Esophagus muscularis mucosa (tissue), 4 donors: ENCODE results near the gene DIP2C. TPM values are rescaled to one million over a fixed set of nuclear protein-coding genes. Genes with fewer than 3 reads are reported as not detected.

Source experiments
- DNase-seq: peaks from one replicate; pipeline ENCODE4 v3.0.0-alpha.2; 2017; ENCODE audit errors: extremely low spot score
- H3K27ac ChIP-seq, 4 donors: fragments of 200-600 bp; sonication (generic); replicated peaks in 1 of 4; 1 replicate in 3 of 4; 2 replicates in 1 of 4; pipeline ENCODE4 v1.5.1; 2016 to 2019; ENCODE audit warnings: mild to moderate bottlenecking in 1 of 4
- H3K27me3 ChIP-seq, 4 donors: fragments of 200-600 bp; sonication (generic); one replicate each; pipeline versions ENCODE4 v1.5.1 to v1.6.0; 2016 to 2019
- H3K36me3 ChIP-seq, 4 donors: fragments of 200-600 bp; sonication (generic); one replicate each; pipeline ENCODE4 v1.5.1; 2016 to 2019
- H3K4me1 ChIP-seq, 4 donors: fragments of 200-600 bp; sonication (generic); one replicate each; pipeline ENCODE4 v1.5.1; 2016 to 2019
- H3K4me3 ChIP-seq, 4 donors: fragments of 200-600 bp; sonication (generic); 1 replicate in 2 of 4; 2 replicates in 2 of 4; pipeline ENCODE4 v1.5.1; 2016 to 2019; ENCODE audit warnings: mild to moderate bottlenecking in 4 of 4, moderate library complexity in 1 of 4
- H3K9me3 ChIP-seq, 4 donors: fragments of 200-600 bp; sonication (generic); 1 replicate in 3 of 4; 2 replicates in 1 of 4; pipeline ENCODE4 v1.5.1; 2016 to 2019
- EP300 ChIP-seq: sonication (generic); formaldehyde crosslinking; IDR thresholded peaks from one replicate; pipeline ENCODE4 v1.6.1; 2017; ENCODE audit warnings: antibody characterized with exemption
- POLR2A ChIP-seq: fragments of 450-650 bp; IDR thresholded peaks from one replicate; pipeline ENCODE4 v1.6.1; 2017; ENCODE audit warnings: antibody characterized with exemption, moderate library complexity, mild to moderate bottlenecking, low read depth
- POLR2AphosphoS5 ChIP-seq, 2 donors: sonication (generic); formaldehyde crosslinking; IDR thresholded peaks; one replicate each; pipeline ENCODE4 v1.6.1; 2017; ENCODE audit warnings: antibody characterized with exemption in 2 of 2
- WGBS: methylation state at CpG from one replicate; pipeline ENCODE4 v1.1.5; 2018; 5-methylcytosine and 5-hydroxymethylcytosine counted together
- intact Hi-C: fragments of 100-400 bp; cut with DNase I; formaldehyde crosslinking; loops from one replicate; pipeline ENCODE4 v1.15.1; 2023
- total RNA-seq, 4 donors: library from RNA; depleted of rRNA; stranded (reverse); fragments of >200 nt; gene quantifications; one replicate each; pipeline versions ENCODE4 v1.1.0 to v1.2.1, GENCODE V29; 2016
- TF ChIP-seq, protein P1 (sequence below), 3 experiments: fragments of 200-600 bp in 2 of 3; fragments of 450-650 bp in 1 of 3; sonication (generic) in 2 of 3; IDR thresholded peaks; one replicate each; pipeline ENCODE4 v1.5.1; 2017 to 2019; ENCODE audit warnings: antibody characterized with exemption in 3 of 3, mild to moderate bottlenecking in 2 of 3, moderate library complexity in 1 of 3

The DIP2C gene
- total RNA-seq, 4 donors from 2014 or later: 38.6 to 66.4 (median 55.7) TPM

DNA sequence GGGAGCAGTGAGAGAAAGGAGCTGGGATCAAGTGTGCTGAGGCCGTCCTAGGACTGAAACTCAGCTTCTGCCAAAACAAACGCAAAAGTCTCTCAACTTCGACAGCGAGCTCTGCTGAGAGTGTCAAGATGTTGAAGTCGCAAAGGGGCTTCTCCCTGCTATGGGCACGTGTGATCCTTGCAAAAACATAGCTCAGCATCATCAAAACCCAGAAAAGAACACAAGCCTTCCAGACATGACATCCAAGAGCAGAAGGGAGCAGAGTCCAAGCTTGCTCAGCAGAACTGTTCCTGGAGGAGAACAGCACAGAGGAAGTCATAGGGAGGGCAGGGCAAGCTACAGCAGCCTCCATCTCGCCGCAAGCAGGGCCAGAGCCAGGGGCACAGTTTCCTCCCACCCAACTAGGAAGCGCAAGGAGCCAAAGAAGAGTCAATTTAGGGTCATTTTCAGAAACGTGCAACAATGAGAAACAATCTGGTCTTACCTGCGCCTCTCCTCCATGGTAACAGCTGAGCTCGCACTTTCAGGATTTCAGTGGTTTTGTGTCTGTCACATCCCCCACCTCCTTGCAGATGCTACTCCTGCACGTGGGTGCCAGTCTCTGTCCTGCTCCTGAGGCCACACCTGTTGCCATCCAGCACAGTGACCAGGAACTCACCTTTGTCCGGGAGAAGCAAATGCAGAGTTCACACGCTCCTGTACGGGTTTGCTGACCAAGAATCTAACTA is 113.9 kb downstream of the DIP2C start:
- WGBS: 49% methylated on average over 16 of the region's 16 CpGs
- H3K36me3 ChIP-seq: no peaks in the 10 kb centered on the region
- intact Hi-C loops: no loop called here
- no peak for DNase-seq
- no peak overlapping the region for H3K4me3 ChIP-seq
- H3K27ac ChIP-seq: peak overlapping the region in 2 of 4 donors; percentile 12 to 19
- H3K27me3 ChIP-seq: no peaks in the 10 kb centered on the region
- no peaks in the 10 kb centered on the region for H3K9me3 ChIP-seq
- TF ChIP-seq, protein P1, sequence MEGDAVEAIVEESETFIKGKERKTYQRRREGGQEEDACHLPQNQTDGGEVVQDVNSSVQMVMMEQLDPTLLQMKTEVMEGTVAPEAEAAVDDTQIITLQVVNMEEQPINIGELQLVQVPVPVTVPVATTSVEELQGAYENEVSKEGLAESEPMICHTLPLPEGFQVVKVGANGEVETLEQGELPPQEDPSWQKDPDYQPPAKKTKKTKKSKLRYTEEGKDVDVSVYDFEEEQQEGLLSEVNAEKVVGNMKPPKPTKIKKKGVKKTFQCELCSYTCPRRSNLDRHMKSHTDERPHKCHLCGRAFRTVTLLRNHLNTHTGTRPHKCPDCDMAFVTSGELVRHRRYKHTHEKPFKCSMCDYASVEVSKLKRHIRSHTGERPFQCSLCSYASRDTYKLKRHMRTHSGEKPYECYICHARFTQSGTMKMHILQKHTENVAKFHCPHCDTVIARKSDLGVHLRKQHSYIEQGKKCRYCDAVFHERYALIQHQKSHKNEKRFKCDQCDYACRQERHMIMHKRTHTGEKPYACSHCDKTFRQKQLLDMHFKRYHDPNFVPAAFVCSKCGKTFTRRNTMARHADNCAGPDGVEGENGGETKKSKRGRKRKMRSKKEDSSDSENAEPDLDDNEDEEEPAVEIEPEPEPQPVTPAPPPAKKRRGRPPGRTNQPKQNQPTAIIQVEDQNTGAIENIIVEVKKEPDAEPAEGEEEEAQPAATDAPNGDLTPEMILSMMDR (IDR thresholded peaks at IDR 0.05): no peak
- no peak for TF ChIP-seq EP300
- TF ChIP-seq POLR2AphosphoS5 (IDR thresholded peaks at IDR 0.05): no peak
- TF ChIP-seq POLR2A: no peak
- H3K4me1 ChIP-seq: peaks cover 33 to 73% (median 62%) of the 10 kb centered on the region in 4 donors

DNA sequence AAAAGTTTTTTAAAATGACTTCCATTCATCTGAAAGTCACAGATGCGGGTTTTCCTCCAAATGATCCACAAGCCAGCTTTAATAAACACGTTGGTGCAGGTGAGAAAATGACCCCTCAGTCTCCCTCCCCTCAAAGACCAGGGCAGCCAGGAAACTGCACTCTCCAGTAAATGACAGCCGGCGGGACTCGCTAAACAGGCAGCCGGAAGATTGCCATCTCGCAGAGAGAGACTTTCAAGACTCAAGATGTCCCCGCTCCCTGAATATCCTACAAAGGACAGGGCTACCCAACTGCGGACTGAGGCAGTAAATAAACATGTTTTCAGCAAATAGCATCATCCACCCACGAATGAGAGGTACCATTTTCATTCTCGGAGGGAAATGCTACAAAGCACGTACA is 116.8 kb downstream of the DIP2C start:
- H3K4me3 ChIP-seq: no peak overlapping the region

DNA sequence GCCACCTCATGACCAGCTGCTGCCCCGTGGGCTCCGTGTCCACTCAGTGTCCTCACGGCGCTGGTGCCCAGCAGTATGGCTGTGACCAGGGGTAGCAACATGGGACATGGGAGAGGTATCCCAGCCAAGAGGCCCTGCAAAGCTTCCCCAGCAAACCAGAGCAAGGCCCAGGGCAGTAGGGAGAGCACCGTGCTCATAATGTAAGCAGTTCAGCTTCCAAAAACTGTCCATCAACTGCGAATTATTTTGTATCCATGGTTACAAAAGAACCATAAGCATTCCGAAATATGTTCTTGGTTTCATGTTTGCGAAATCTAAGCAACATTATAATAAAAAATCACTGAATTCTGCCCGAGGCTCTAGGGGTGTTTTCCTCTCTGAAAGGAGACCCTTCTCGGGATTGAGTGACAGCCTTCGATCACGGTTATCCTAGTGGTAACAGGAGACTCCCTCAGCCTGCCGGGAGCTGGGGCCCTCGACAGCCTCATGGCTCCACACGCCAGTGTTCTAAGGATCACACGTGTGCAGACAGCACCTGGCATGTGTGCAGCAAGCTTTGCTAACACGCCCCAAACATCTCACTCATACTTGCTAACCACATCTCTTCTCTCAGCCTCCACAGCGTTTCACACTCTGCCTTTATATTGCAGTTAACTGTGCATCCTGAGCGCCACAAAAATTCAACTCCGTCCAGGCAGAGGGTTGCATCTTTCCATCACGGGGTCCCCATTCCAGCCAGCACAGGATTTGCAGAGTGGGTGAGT is 117.6 kb downstream of the DIP2C start:
- Histone ChIP-seq H3K4me1 (peaks cover 30 to 77% (median 65%) of the 10 kb centered on the region in 4 donors), H3K4me3 (peak overlapping the region in 2 of 4 donors; percentile 32 to 39), H3K27me3 (no peaks in the 10 kb centered on the region), H3K27ac (peak overlapping the region; percentile 70 to 81 (median 74)), H3K36me3 (no peaks in the 10 kb centered on the region), H3K9me3 (peaks cover 0 to 7% (median 3%) of the 10 kb centered on the region in 4 donors)
- TF ChIP-seq POLR2A: no peak
- TF ChIP-seq POLR2AphosphoS5 (IDR thresholded peaks at IDR 0.05): peak in 1 of 2 donors; percentile 15
- DNase-seq: no peak
- intact Hi-C loops: no loop called here
- WGBS: 46% methylated on average over 21 of the region's 21 CpGs

More for the DNA sequence above, 116.8 kb downstream of the DIP2C start:
- Histone ChIP-seq H3K9me3 (peaks cover 0 to 7% (median 3%) of the 10 kb centered on the region in 4 donors), H3K36me3 (no peaks in the 10 kb centered on the region), H3K4me1 (peaks cover 30 to 75% (median 66%) of the 10 kb centered on the region in 4 donors), H3K27me3 (no peaks in the 10 kb centered on the region), H3K27ac (peak overlapping the region in 2 of 4 donors; percentile 74 to 81)
- WGBS: 78% methylated on average over 12 of the region's 12 CpGs
- no peak for DNase-seq
- TF ChIP-seq, protein P1 (IDR thresholded peaks at IDR 0.05): no peak
- TF ChIP-seq POLR2A: no peak
- no peak for TF ChIP-seq EP300
- TF ChIP-seq POLR2AphosphoS5 (IDR thresholded peaks at IDR 0.05): no peak
- intact Hi-C loops: no loop called here

DNA sequence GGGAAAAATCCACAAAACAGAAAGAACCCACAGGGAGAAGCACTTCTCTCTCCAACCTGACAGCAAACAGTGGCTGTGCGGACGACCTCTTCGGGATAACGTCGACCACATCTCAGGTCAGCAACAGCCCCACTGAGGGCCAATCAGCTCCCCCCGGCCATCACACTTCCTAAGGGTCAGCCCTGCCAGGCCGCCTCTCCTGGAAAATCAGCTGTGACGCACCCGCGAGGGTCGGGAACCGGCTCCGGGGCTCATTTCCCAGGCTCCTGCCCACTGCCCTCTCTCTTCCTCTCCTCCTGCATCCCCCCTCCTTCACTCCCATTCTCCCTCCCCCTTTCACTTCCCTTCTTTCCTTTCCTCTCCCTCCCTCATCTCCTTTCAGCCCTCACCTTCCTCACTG is 118.3 kb downstream of the DIP2C start:
- H3K27ac ChIP-seq: peak overlapping the region; percentile 70 to 81 (median 74)
- peaks cover 0 to 7% (median 3%) of the 10 kb centered on the region in 4 donors for H3K9me3 ChIP-seq
- no peak for TF ChIP-seq POLR2AphosphoS5 (IDR thresholded peaks at IDR 0.05)
- TF ChIP-seq, protein P1 (IDR thresholded peaks at IDR 0.05): no peak
- TF ChIP-seq POLR2A: no peak
- TF ChIP-seq EP300: no peak
- no peak for DNase-seq
- H3K27me3 ChIP-seq: no peaks in the 10 kb centered on the region
- intact Hi-C loops: no loop called here
- H3K4me3 ChIP-seq: peak overlapping the region; percentile 13 to 39 (median 28)
- H3K4me1 ChIP-seq: peaks cover 25 to 77% (median 64%) of the 10 kb centered on the region in 4 donors
- no peaks in the 10 kb centered on the region for H3K36me3 ChIP-seq
- WGBS: 46% methylated on average over 13 of the region's 13 CpGs

DNA sequence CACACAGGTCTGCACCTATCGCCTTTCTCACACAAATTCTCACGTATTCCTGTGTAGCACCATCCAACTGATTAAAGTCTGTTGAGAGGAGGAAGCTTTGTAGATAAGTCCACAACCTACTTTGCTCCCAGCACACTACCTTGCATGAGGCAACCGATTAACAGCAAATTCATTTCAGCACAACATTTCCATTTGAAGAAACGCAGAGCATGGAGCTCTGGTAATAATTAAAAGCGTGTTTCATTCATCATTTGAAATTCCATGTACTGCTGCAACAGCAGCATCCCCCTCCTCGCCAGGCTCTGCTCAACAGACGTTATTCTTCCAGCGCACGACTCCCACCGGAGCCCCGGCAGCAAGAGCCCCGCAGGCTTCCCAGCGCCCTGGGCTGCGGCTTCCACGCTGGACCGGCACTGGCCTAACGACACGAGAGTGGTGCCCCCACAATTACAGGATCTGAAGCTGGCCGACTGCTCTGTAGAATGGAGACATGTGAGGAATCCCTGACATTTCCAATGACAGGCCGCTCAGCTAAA is 118.8 kb downstream of the DIP2C start:
- intact Hi-C loops: no loop called here
- Histone ChIP-seq H3K9me3 (peaks cover 0 to 7% (median 3%) of the 10 kb centered on the region in 4 donors), H3K4me3 (peak overlapping the region; percentile 13 to 39 (median 28)), H3K36me3 (no peaks in the 10 kb centered on the region), H3K4me1 (peaks cover 20 to 77% (median 64%) of the 10 kb centered on the region in 4 donors), H3K27ac (peak overlapping the region; percentile 70 to 81 (median 74)), H3K27me3 (no peaks in the 10 kb centered on the region)
- TF ChIP-seq POLR2AphosphoS5 (IDR thresholded peaks at IDR 0.05) (no peak), EP300 (no peak), POLR2A (no peak)
- TF ChIP-seq, protein P1 (IDR thresholded peaks at IDR 0.05): no peak
- WGBS: 46% methylated on average over 20 of the region's 20 CpGs
- no peak for DNase-seq
